ENCODE measurements around the gene TMEM86A.
A peak's percentile ranks its signal among the peaks of the same experiment; 100 is the strongest.

TMEM86A gene

GRCh38 chr11:18700872-18701271, 2.3 kb downstream of the TMEM86A start:
- DNase-seq: no peak

GRCh38 chr11:18701614-18702216, 3.1 kb downstream of the TMEM86A start:
- no peak for DNase-seq

- no peak for DNase-seq
These were observed 4.6 kb downstream of the TMEM86A start for GRCh38 chr11:18703001-18703763.

GRCh38 chr11:18704045-18704645, 5.6 kb downstream of the TMEM86A start:
- no peak for DNase-seq

GRCh38 chr11:18704698-18705097, 6.1 kb downstream of the TMEM86A start:
- no peak for DNase-seq

GRCh38 chr11:18705651-18706281, 7.2 kb downstream of the TMEM86A start:
- DNase-seq: no peak

- no peak for DNase-seq
These were observed 8.0 kb downstream of the TMEM86A start for GRCh38 chr11:18706330-18707243.

GRCh38 chr11:18707811-18708340, 9.3 kb downstream of the TMEM86A start:
- DNase-seq: no peak

- DNase-seq: no peak
These were observed 10.8 kb downstream of the TMEM86A start for GRCh38 chr11:18709414-18709813.

GRCh38 chr11:18710545-18710944, 12.0 kb downstream of the TMEM86A start:
- no peak for DNase-seq

GRCh38 chr11:18713646-18714442, 15.3 kb downstream of the TMEM86A start:
- DNase-seq: no peak

GRCh38 chr11:18714443-18714780, 15.8 kb downstream of the TMEM86A start:
- no peak for DNase-seq

- DNase-seq: no peak
These were observed 16.9 kb downstream of the TMEM86A start for GRCh38 chr11:18715476-18715875.

- DNase-seq: no peak
These were observed 21.7 kb downstream of the TMEM86A start for GRCh38 chr11:18720091-18720807.

GRCh38 chr11:18720808-18721560, 22.4 kb downstream of the TMEM86A start:
- peak; percentile 88 for DNase-seq

- peak; percentile 71 for DNase-seq
These were observed 23.1 kb downstream of the TMEM86A start for GRCh38 chr11:18721561-18722292.

- DNase-seq: no peak
These were observed 23.7 kb downstream of the TMEM86A start for GRCh38 chr11:18722293-18722637.

- no peak for DNase-seq
These were observed 25.4 kb downstream of the TMEM86A start for GRCh38 chr11:18723991-18724390.

GRCh38 chr11:18726040-18726439, 27.5 kb downstream of the TMEM86A start, which contains the start of gene IGSF22:
Gene IGSF22, minus strand, starts transcription at chr11:18726188. Its CDS starts 1,952 bp downstream, at chr11:18724236.
- DNase-seq: no peak

Data from activated CD8-positive, alpha-beta memory T cell treated with anti-CD3 and anti-CD28 coated beads, Interleukin-2, amount 50 U/mL, for 48 hours (primary cell).